HG03064 (cell line): ENCODE measurements around the gene KCND3.

Source experiments
- ATAC-seq: cut with Tn5 transposase; IDR thresholded peaks from one replicate; pipeline ENCODE4 v1.9.1; 2021; ENCODE audit warnings: low read depth; ENCODE audit not compliant: unreplicated experiment

The KCND3 gene

GRCh38 chr1:111989531-111990025 lies at the start of gene KCND3:
Gene KCND3 (minus strand): TSS chr1:111989668.
- ATAC-seq: no peak

- ATAC-seq: no peak
Observed at GRCh38 chr1:112034277-112034676, 44.8 kb upstream of the KCND3 start.

GRCh38 chr1:112033439-112034120 lies 44.1 kb upstream of the KCND3 start:
- ATAC-seq: no peak

- ATAC-seq: no peak
Observed at GRCh38 chr1:112030157-112030556, 40.7 kb upstream of the KCND3 start.

- no peak for ATAC-seq
Observed at GRCh38 chr1:112027696-112028095, 38.2 kb upstream of the KCND3 start.

GRCh38 chr1:112026501-112026900 lies 37.0 kb upstream of the KCND3 start:
- ATAC-seq: no peak

- ATAC-seq: no peak
Observed at GRCh38 chr1:112026016-112026415, 36.5 kb upstream of the KCND3 start.

- ATAC-seq: no peak
Observed at GRCh38 chr1:112021263-112021662, 31.8 kb upstream of the KCND3 start.

- no peak for ATAC-seq
Observed at GRCh38 chr1:112017183-112017582, 27.7 kb upstream of the KCND3 start.

GRCh38 chr1:112012823-112013222 lies 23.4 kb upstream of the KCND3 start:
- no peak for ATAC-seq

- no peak for ATAC-seq
Observed at GRCh38 chr1:112011202-112011601, 21.7 kb upstream of the KCND3 start.

GRCh38 chr1:112007169-112007568 lies 17.7 kb upstream of the KCND3 start:
- ATAC-seq: no peak

- ATAC-seq: no peak
Observed at GRCh38 chr1:112006416-112007025, 17.1 kb upstream of the KCND3 start.

- no peak for ATAC-seq
Observed at GRCh38 chr1:112004076-112004475, 14.6 kb upstream of the KCND3 start.

GRCh38 chr1:112002514-112002913 lies 13.0 kb upstream of the KCND3 start:
- no peak for ATAC-seq

GRCh38 chr1:112001436-112001835 lies 12.0 kb upstream of the KCND3 start:
- no peak for ATAC-seq

GRCh38 chr1:112000048-112000447 lies 10.6 kb upstream of the KCND3 start:
- no peak for ATAC-seq

GRCh38 chr1:111998332-111998731 lies 8.9 kb upstream of the KCND3 start:
- ATAC-seq: no peak

- no peak for ATAC-seq
Observed at GRCh38 chr1:111992476-111992875, 3.0 kb upstream of the KCND3 start.

- ATAC-seq: no peak
Observed at GRCh38 chr1:111990878-111991718, 1.6 kb upstream of the KCND3 start.
